ENCODE data around the gene GP1BA. TPM values are rescaled to one million over a fixed set of nuclear protein-coding genes. Genes with fewer than 3 reads are reported as not detected.
A peak's percentile ranks its signal among the peaks of the same experiment; 100 is the strongest.
"Not testable (repeated sequence)": the region's sequence is repeated elsewhere in the genome, so short reads cannot be mapped to it uniquely, and the experiment has no call there.

GP1BA gene
- total and polyA plus RNA-seq, 2 donors (not counting 3 experiments of a cell fraction or from before 2014, with no cell fraction given), result not detected

GRCh38 chr17:4903051-4903818 lies 28.8 kb upstream of the GP1BA start, which contains the start of gene CHRNE:
Gene CHRNE, minus strand, starts transcription at chr17:4903098. Its CDS starts 35 bp downstream, at chr17:4903063.
- intact Hi-C loops (cut with micrococcal nuclease), result loop anchor here (1.0 to 5.0 kb wide), 3 partner anchors 116 to 193 kb away; partner anchors contain the start of genes ARRB2, GLTPD2, MED11 and VMO1
- Histone ChIP-seq H3K4me3 (replicated peaks in 1 of 3; ENCODE audit: insufficient read depth in 1 of 3, low read depth in 1 of 3, low read length in 3 of 3) (no peak within 1 kb of the TSS), H3K9me1 (replicated peaks; ENCODE audit: control insufficient read depth, extremely low read depth, insufficient read depth, low read length) (no peaks in the 10 kb centered on the region), H4K20me1 (replicated peaks; ENCODE audit: control insufficient read depth, extremely low read depth, insufficient read depth, low read length) (no peaks in the 10 kb centered on the region), H2AFZ (ENCODE audit: low read depth, low read length) (peak within 1 kb of the TSS; percentile 6), H3K9me3 (replicated peaks; ENCODE audit: control insufficient read depth, insufficient read depth, low read length) (no peaks in the 10 kb centered on the region), H3K9ac (replicated peaks; ENCODE audit: extremely low read depth, insufficient read depth, low read length) (no peak within 1 kb of the TSS), H3K36me3 (ENCODE audit: control insufficient read depth in 2 of 2, extremely low read depth in 1 of 2, insufficient read depth in 2 of 2, low read length in 2 of 2) (no peaks in the 10 kb centered on the region), H3K4me2 (ENCODE audit: insufficient read depth, low read length) (peak within 1 kb of the TSS; percentile 3), H3K4me1 (ENCODE audit: control insufficient read depth, extremely low read depth, insufficient read depth, low read length) (peaks cover 10% of the 10 kb centered on the region), H3K27ac (ENCODE audit: insufficient read depth, low read depth, low read length) (no peak within 1 kb of the TSS), H3K27me3 (ENCODE audit: control insufficient read depth in 2 of 2, insufficient read depth in 2 of 2, low read length in 2 of 2) (no peaks in the 10 kb centered on the region), H3K79me2 (ENCODE audit: control insufficient read depth, insufficient read depth, low read length) (no peaks in the 10 kb centered on the region)
- DNase-seq (ENCODE audit: low read depth, low spot score), result peak; percentile 76
- FAIRE-seq, result peak; percentile 95
- ChIA-PET CTCF (interaction anchor here (0.6 to 6.9 kb wide), 24 partner anchors 10 to 336 kb away, joined by 3 to 70 read pairs (median 4); partner anchors contain the start of genes ARRB2, GLTPD2, MED11 and PFN1), POLR2A (no interaction called here)
- dilution Hi-C loops (cut with MboI; ENCODE audit: extremely low pct_ligation_motif_present, low sequenced_read_pairs), result no loop called here
- TF ChIP-seq, protein P1, sequence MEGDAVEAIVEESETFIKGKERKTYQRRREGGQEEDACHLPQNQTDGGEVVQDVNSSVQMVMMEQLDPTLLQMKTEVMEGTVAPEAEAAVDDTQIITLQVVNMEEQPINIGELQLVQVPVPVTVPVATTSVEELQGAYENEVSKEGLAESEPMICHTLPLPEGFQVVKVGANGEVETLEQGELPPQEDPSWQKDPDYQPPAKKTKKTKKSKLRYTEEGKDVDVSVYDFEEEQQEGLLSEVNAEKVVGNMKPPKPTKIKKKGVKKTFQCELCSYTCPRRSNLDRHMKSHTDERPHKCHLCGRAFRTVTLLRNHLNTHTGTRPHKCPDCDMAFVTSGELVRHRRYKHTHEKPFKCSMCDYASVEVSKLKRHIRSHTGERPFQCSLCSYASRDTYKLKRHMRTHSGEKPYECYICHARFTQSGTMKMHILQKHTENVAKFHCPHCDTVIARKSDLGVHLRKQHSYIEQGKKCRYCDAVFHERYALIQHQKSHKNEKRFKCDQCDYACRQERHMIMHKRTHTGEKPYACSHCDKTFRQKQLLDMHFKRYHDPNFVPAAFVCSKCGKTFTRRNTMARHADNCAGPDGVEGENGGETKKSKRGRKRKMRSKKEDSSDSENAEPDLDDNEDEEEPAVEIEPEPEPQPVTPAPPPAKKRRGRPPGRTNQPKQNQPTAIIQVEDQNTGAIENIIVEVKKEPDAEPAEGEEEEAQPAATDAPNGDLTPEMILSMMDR (IDR thresholded peaks at IDR 0.05; ENCODE audit: extremely low read depth in 1 of 2, insufficient read depth in 1 of 2, low read depth in 1 of 2, low read length in 2 of 2), result peak; percentile 63 to 77
- TF ChIP-seq MAX (IDR thresholded peaks at IDR 0.05; ENCODE audit: insufficient read depth, insufficient read length), result no peak
- BruUV-seq (replicated peaks), result no TSS peak

DNA sequence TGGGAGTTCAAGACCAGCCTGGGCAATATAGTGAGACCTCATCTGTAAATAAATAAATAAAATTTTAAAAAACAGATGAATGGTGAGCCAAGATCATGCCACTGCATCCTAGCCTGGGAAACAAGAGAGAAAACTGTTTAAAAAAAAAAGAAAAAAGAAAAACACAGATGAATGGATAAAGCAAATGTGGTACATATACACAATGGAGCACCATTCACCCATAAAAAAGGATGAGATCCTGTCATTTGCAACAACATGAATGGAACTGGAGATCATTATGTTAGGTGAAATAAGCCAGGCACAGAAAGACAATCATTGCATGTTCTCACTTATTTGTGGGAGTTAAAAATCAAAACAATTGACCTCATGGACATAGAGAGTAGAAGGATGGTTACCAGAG lies 25.4 kb upstream of the GP1BA start:
- POLR2A ChIA-PET; intact Hi-C loops (cut with micrococcal nuclease); FAIRE-seq: not testable (repeated sequence)

More for the DNA sequence above, 25.4 kb upstream of the GP1BA start:
- DNase-seq (ENCODE audit: low read depth, low spot score); H2AFZ ChIP-seq (ENCODE audit: low read depth, low read length); H3K4me2 ChIP-seq (ENCODE audit: insufficient read depth, low read length); BruUV-seq (replicated peaks); H4K20me1 ChIP-seq (replicated peaks; ENCODE audit: control insufficient read depth, extremely low read depth, insufficient read depth, low read length); dilution Hi-C loops (cut with MboI; ENCODE audit: extremely low pct_ligation_motif_present, low sequenced_read_pairs); H3K27ac ChIP-seq (ENCODE audit: insufficient read depth, low read depth, low read length); H3K36me3 ChIP-seq (ENCODE audit: control insufficient read depth in 2 of 2, extremely low read depth in 1 of 2, insufficient read depth in 2 of 2, low read length in 2 of 2); H3K27me3 ChIP-seq (ENCODE audit: control insufficient read depth in 2 of 2, insufficient read depth in 2 of 2, low read length in 2 of 2); H3K4me1 ChIP-seq (ENCODE audit: control insufficient read depth, extremely low read depth, insufficient read depth, low read length); H3K9ac ChIP-seq (replicated peaks; ENCODE audit: extremely low read depth, insufficient read depth, low read length); H3K4me3 ChIP-seq (replicated peaks in 1 of 3; ENCODE audit: insufficient read depth in 1 of 3, low read depth in 1 of 3, low read length in 3 of 3); H3K9me1 ChIP-seq (replicated peaks; ENCODE audit: control insufficient read depth, extremely low read depth, insufficient read depth, low read length); H3K9me3 ChIP-seq (replicated peaks; ENCODE audit: control insufficient read depth, insufficient read depth, low read length); H3K79me2 ChIP-seq (ENCODE audit: control insufficient read depth, insufficient read depth, low read length): not testable (repeated sequence)
- CTCF ChIA-PET, result interaction anchor here (5.7 to 6.9 kb wide), 2 partner anchors 119 to 198 kb away, joined by 65 to 70 read pairs; partner anchors contain the start of genes ARRB2, GLTPD2 and VMO1
